ENCODE data around the gene RHBDF1.
A peak's percentile ranks its signal among the peaks of the same experiment; 100 is the strongest.

RHBDF1 gene

GRCh38 chr16:72561-73548 is at the start of gene RHBDF1:
Gene RHBDF1, minus strand, starts transcription at chr16:72631. Its CDS starts 7,616 bp downstream, at chr16:65015.
- DNase-seq (ENCODE audit: low spot score): no peak

GRCh38 chr16:120756-121155 is 48.3 kb upstream of the RHBDF1 start:
- no peak for DNase-seq (ENCODE audit: low spot score)

GRCh38 chr16:119835-120491 is 47.5 kb upstream of the RHBDF1 start:
- no peak for DNase-seq (ENCODE audit: low spot score)

- no peak for DNase-seq (ENCODE audit: low spot score)
Measured at GRCh38 chr16:119295-119694, 46.9 kb upstream of the RHBDF1 start.

- DNase-seq (ENCODE audit: low spot score): no peak
Measured at GRCh38 chr16:118857-119256, 46.4 kb upstream of the RHBDF1 start.

- DNase-seq (ENCODE audit: low spot score): no peak
Measured at GRCh38 chr16:117379-118365, 45.2 kb upstream of the RHBDF1 start.

- no peak for DNase-seq (ENCODE audit: low spot score)
Measured at GRCh38 chr16:116015-116414, 43.6 kb upstream of the RHBDF1 start.

- no peak for DNase-seq (ENCODE audit: low spot score)
Measured at GRCh38 chr16:114327-114726, 41.9 kb upstream of the RHBDF1 start.

- no peak for DNase-seq (ENCODE audit: low spot score)
Measured at GRCh38 chr16:112153-112840, 39.9 kb upstream of the RHBDF1 start.

- DNase-seq (ENCODE audit: low spot score): no peak
Measured at GRCh38 chr16:106623-107324, 34.3 kb upstream of the RHBDF1 start.

GRCh38 chr16:105521-105920 is 33.1 kb upstream of the RHBDF1 start:
- DNase-seq (ENCODE audit: low spot score): no peak

- DNase-seq (ENCODE audit: low spot score): no peak
Measured at GRCh38 chr16:104928-105327, 32.5 kb upstream of the RHBDF1 start.

- DNase-seq (ENCODE audit: low spot score): no peak
Measured at GRCh38 chr16:104355-104754, 31.9 kb upstream of the RHBDF1 start.

- no peak for DNase-seq (ENCODE audit: low spot score)
Measured at GRCh38 chr16:102060-102855, 29.8 kb upstream of the RHBDF1 start.

GRCh38 chr16:101586-101985 is 29.2 kb upstream of the RHBDF1 start:
- no peak for DNase-seq (ENCODE audit: low spot score)

GRCh38 chr16:100989-101388 is 28.6 kb upstream of the RHBDF1 start:
- no peak for DNase-seq (ENCODE audit: low spot score)

- DNase-seq (ENCODE audit: low spot score): no peak
Measured at GRCh38 chr16:97822-98221, 25.4 kb upstream of the RHBDF1 start.

GRCh38 chr16:96935-97381 is 24.5 kb upstream of the RHBDF1 start:
- peak; percentile 84 for DNase-seq (ENCODE audit: low spot score)

GRCh38 chr16:94918-95265 is 22.5 kb upstream of the RHBDF1 start:
- no peak for DNase-seq (ENCODE audit: low spot score)
